ENCODE results near the gene FOXN4. TPM values are rescaled to one million over a fixed set of nuclear protein-coding genes. Genes with fewer than 3 reads are reported as not detected.
"Not testable (repeated sequence)": the region's sequence is repeated elsewhere in the genome, so short reads cannot be mapped to it uniquely, and the experiment has no call there.

Gene FOXN4
- polyA plus RNA-seq, 1 donor from 2014 or later = 0.14 TPM

GRCh38 chr12:109329003-109329402 is 19.9 kb upstream of the FOXN4 start:
- H4K20me1 ChIP-seq (ENCODE audit: insufficient read depth) = no peaks in the 10 kb centered on the region
- H3K79me2 ChIP-seq (replicated peaks; ENCODE audit: insufficient read depth, low read length) = no peaks in the 10 kb centered on the region
- H3K9me3 ChIP-seq (ENCODE audit: low read length) = no peaks in the 10 kb centered on the region
- no peak overlapping the region for H3K27ac ChIP-seq (ENCODE audit: low read length)
- H3F3A ChIP-seq (ENCODE audit: insufficient read depth, low read length, poor library complexity, severe bottlenecking) = peaks cover 4% of the 10 kb centered on the region
- no peak overlapping the region for H3K9ac ChIP-seq (ENCODE audit: low read length)
- H3K4me2 ChIP-seq (ENCODE audit: low read length) = no peak overlapping the region
- H3K27me3 ChIP-seq (ENCODE audit: insufficient read depth, low read depth, low read length) = no peaks in the 10 kb centered on the region
- no peaks in the 10 kb centered on the region for H3K36me3 ChIP-seq (ENCODE audit: insufficient read depth, low read length)
- no peak for TF ChIP-seq SMC3 (conservative IDR thresholded peaks at IDR 0.05; ENCODE audit: poor library complexity)
- no peak for TF ChIP-seq EZH2 (IDR thresholded peaks at IDR 0.05; ENCODE audit: borderline replicate concordance, insufficient read depth, low read length, poor library complexity, severe bottlenecking)
- no peak for TF ChIP-seq MXI1 (conservative IDR thresholded peaks at IDR 0.05; ENCODE audit: poor library complexity, severe bottlenecking)
- no peak for TF ChIP-seq CTCF (IDR thresholded peaks at IDR 0.05; ENCODE audit: poor library complexity, severe bottlenecking)
- no peak for TF ChIP-seq TAF1 (IDR thresholded peaks at IDR 0.05; ENCODE audit: low read depth)
- TF ChIP-seq POLR2AphosphoS5 (IDR thresholded peaks at IDR 0.05) = no peak
- TF ChIP-seq REST (IDR thresholded peaks at IDR 0.05; ENCODE audit: borderline replicate concordance) = no peak
- no peak for TF ChIP-seq EP300 (conservative IDR thresholded peaks at IDR 0.05; ENCODE audit: poor library complexity, severe bottlenecking)
- no peak for TF ChIP-seq RAD21 (conservative IDR thresholded peaks at IDR 0.05)
- no peak overlapping the region for H3K4me3 ChIP-seq (ENCODE audit: low read length)
- H3K9me2 ChIP-seq (ENCODE audit: insufficient read depth, low read length) = no peaks in the 10 kb centered on the region
- no peak overlapping the region for H2AFZ ChIP-seq (ENCODE audit: low read depth, low read length)

GRCh38 chr12:109321294-109321693 is 12.2 kb upstream of the FOXN4 start:
- not testable (repeated sequence) for H2AFZ ChIP-seq (ENCODE audit: low read depth, low read length); H3K4me3 ChIP-seq (ENCODE audit: low read length); H3K79me2 ChIP-seq (replicated peaks; ENCODE audit: insufficient read depth, low read length); H4K20me1 ChIP-seq (ENCODE audit: insufficient read depth); H3K4me2 ChIP-seq (ENCODE audit: low read length); H3K27me3 ChIP-seq (ENCODE audit: insufficient read depth, low read depth, low read length); H3K9me2 ChIP-seq (ENCODE audit: insufficient read depth, low read length); H3K9ac ChIP-seq (ENCODE audit: low read length); H3K27ac ChIP-seq (ENCODE audit: low read length); H3K9me3 ChIP-seq (ENCODE audit: low read length); H3F3A ChIP-seq (ENCODE audit: insufficient read depth, low read length, poor library complexity, severe bottlenecking); H3K36me3 ChIP-seq (ENCODE audit: insufficient read depth, low read length)

Data from neural cell (in vitro differentiated cells).